Vagina (tissue), 2 donors: Measurements from ENCODE around the gene GALNT7.

ENCODE experiments used
- POLR2A ChIP-seq, 2 donors: fragments of 450-650 bp; IDR thresholded peaks; one replicate each; pipeline ENCODE4 v1.6.1; 2017; ENCODE audit warnings: antibody characterized with exemption in 2 of 2, mild to moderate bottlenecking in 2 of 2, moderate library complexity in 2 of 2
- POLR2AphosphoS5 ChIP-seq, 2 donors: sonication (generic); formaldehyde crosslinking; IDR thresholded peaks; one replicate each; pipeline ENCODE4 v1.9.0; 2017; ENCODE audit warnings: antibody characterized with exemption in 2 of 2, mild to moderate bottlenecking in 2 of 2, low read depth in 1 of 2; ENCODE audit not compliant: insufficient read depth in 1 of 2
- TF ChIP-seq, protein P1 (sequence below), 3 experiments: fragments of 450-650 bp in 2 of 3; fragments of 200-600 bp in 1 of 3; sonication (generic) in 1 of 3; IDR thresholded peaks; one replicate each; pipeline ENCODE4 v1.5.1; 2017 to 2019; ENCODE audit warnings: antibody characterized with exemption in 3 of 3, mild to moderate bottlenecking in 2 of 3, moderate library complexity in 2 of 3

DNA sequence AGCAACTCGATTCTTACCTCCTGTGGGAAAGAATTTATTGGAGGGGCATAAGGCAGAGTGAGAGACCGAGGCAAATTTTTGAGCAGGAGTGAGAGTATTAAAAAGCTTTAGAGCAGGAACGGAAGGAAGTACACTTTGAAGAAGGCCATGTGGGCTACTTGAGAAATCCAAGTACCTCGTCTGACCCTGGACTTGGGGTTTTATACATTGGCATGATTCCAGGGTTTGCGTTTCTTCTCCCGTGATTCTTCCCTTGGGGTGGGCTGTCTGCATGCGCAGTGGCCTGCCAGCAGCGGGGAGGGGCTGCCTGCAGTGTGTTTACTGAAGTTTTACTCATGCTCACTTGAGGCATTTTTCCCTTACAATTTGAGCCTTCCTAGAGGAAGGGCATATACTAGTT, 3.4 kb downstream of the GALNT7 start:
- TF ChIP-seq, protein P1, sequence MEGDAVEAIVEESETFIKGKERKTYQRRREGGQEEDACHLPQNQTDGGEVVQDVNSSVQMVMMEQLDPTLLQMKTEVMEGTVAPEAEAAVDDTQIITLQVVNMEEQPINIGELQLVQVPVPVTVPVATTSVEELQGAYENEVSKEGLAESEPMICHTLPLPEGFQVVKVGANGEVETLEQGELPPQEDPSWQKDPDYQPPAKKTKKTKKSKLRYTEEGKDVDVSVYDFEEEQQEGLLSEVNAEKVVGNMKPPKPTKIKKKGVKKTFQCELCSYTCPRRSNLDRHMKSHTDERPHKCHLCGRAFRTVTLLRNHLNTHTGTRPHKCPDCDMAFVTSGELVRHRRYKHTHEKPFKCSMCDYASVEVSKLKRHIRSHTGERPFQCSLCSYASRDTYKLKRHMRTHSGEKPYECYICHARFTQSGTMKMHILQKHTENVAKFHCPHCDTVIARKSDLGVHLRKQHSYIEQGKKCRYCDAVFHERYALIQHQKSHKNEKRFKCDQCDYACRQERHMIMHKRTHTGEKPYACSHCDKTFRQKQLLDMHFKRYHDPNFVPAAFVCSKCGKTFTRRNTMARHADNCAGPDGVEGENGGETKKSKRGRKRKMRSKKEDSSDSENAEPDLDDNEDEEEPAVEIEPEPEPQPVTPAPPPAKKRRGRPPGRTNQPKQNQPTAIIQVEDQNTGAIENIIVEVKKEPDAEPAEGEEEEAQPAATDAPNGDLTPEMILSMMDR (IDR thresholded peaks at IDR 0.05) = no peak
- TF ChIP-seq POLR2A (IDR thresholded peaks at IDR 0.05) = no peak
- TF ChIP-seq POLR2AphosphoS5 (IDR thresholded peaks at IDR 0.05; ENCODE audit: insufficient read depth in 1 of 2, low read depth in 1 of 2) = no peak
